GM18868 (cell line): ENCODE measurements around the gene SPATA2L.

Experiments
- ATAC-seq: cut with Tn5 transposase; IDR thresholded peaks from one replicate; pipeline ENCODE4 v1.9.1; 2021; ENCODE audit warnings: mild to moderate bottlenecking, moderate library complexity; ENCODE audit not compliant: unreplicated experiment

SPATA2L gene

GRCh38 chr16:89701425-89702406, at the start of gene SPATA2L:
TSS of gene SPATA2L (minus strand) at chr16:89701705. CDS start at chr16:89701232, 473 bp downstream.
- ATAC-seq: peak; percentile 68

DNA sequence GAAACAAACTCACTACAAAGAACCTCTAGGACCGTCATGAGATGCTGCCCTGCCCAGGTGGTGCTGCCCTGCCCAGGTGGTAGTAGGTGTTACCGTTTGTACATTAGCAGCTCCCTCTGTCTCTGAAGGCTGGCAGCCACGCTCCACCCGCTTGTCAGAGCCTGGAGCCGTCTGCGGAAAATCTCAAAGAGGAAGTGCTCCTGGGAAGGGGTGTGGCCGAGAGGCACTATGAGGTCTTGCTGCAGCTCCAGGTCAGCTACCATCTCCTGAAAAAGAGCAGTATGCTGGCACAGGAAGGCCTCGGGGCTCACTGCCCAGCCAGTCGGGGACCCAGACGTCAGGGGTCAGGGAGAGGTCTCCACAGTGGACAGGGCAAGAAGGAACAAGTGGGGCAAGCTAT, 48.1 kb upstream of the SPATA2L start:
- ATAC-seq: no peak

DNA sequence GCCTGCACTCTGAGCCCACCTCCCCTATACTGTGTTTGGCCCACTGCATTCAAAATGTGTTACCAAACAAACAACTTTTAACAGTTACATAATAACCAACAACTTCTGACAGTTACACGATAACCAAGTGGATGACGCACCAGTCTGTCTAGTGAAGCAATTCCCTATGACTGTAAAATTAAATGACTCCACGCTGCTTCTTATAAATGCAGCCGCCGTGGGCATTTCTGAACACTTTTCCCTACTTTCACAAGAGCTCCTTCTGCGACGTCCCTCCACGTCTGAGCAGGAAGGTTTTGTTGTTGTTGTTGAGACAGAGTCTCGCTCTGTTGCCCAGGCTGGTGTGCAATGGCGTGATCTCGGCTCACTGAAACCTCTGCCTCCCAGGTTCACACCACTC, 47.4 kb upstream of the SPATA2L start:
- ATAC-seq: no peak

DNA sequence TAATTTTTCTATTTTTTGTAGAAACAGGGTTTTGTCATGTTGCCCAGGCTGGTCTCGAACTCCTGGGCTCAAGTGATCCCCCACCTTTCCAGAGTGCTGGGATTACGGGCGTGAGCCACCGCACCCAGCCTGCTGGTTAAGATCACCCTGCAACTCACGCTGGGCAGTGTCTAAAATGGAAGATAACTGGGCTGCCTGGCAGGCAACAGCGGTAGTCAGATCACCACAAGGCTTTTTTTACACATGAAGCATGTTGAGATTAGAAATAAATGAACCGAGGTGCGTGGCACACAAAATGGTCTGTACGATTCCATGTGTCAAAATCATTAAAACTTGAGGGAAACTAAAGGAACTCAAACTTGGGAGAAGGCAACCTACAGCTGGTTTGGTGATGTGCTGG, 46.6 kb upstream of the SPATA2L start:
- no peak for ATAC-seq

- ATAC-seq: no peak
Measured at GRCh38 chr16:89746043-89746442, 44.5 kb upstream of the SPATA2L start.

DNA sequence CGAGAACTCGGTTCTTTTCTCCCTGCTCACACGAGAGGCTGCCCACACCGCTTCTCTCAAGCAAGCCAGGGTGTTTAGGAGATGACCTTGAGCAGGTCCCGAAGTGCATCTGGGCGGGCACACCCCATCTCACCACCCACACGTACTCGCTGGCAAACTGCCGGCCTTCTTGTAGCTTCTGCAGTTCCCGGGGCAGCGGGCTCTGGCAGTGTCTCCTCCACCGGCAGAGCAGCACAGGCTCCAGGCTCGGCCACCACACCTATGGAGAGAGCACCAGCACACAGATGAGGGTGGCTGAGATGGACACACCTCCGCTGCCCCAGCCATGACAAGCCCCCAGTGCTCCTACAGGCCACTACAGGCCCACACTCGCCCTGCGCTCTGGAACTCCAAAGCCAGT, 43.3 kb upstream of the SPATA2L start:
- no peak for ATAC-seq

GRCh38 chr16:89742948-89743347, 41.4 kb upstream of the SPATA2L start:
- ATAC-seq: no peak

DNA sequence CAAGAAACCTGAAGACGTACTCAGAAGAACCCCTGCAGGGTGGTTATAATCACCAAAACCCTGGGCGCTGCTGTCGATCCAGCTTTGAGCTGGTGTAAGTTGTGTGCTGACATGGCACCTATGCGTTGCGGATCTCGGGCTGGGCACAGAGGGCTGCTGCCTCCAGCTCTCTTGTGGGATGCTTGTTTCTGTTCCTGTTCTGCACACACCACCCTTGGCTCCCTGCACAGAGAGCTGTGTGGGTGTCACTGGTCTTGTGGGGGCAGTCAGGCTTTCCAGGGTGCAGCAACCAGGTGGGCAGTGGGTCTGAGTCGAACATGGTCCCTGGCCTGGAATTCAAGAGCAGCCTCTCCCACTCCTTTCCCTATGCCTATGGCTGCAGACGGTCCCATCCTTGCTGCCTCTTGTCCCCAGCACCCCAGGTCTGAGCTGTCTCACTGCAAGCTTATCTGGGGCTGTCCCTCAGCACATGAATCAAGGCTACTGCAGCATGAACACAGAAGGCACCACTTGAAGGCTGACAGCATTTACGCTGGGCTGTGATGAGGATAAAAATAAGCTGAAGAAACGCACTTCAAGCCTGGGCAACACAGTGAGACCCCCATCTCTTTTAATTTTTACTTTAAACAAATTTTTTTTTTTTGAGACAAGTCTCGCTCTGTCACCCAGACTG, 40.0 kb upstream of the SPATA2L start:
- ATAC-seq: no peak

GRCh38 chr16:89739383-89739782, 37.9 kb upstream of the SPATA2L start:
- ATAC-seq: no peak

GRCh38 chr16:89738538-89739317, 37.2 kb upstream of the SPATA2L start:
- ATAC-seq: no peak

GRCh38 chr16:89738072-89738377, 36.5 kb upstream of the SPATA2L start:
- ATAC-seq: no peak

DNA sequence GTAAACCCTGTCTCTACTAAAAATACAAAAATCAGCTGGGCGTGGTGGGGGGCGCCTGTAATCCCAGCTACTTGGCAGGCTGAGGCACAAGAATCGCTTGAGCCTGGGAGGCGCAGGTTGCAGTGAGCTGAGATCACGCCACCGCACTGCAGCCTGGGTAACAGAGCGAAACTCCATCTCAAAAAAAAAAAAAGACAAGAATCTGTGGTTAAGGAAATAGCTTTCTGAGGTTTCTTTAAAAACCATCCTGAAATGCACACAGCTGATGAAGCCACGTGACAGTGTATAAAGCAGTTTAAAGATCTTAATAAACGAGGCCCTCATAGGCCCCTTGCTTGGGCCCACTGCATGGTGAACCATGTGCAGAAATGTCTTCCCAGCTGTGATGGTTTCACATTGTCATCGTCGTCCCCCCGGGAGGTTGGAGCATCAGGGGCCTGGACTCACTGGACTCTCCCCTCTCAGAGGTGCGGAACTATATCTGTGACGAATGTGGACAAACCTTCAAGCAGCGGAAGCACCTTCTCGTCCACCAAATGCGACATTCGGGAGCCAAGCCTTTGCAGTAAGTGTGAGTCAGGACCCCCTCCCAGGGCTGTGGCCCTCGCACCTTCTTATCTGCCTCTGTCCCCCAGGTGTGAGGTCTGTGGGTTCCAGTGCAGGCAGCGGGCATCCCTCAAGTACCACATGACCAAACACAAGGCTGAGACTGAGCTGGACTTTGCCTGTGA, 36.0 kb upstream of the SPATA2L start:
- no peak for ATAC-seq

DNA sequence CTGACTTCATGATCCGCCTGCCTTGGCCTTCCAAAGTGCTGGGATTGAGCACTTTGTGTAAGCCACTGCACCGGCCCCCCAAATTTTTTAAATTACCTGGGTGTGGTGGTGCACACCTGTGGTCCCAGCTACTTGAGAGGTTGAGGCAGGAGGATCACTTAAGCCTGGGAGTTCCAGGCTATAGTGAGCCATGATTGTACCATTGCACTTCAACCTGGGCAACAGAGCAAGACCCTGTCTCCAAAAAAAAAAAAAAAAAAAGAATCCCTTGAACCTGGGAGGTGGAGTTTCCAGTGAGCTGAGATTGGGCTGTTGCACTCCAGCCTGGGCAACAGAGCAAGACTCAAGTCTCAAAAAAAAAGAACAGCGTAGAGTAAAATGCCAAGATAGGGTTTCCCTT, 35.0 kb upstream of the SPATA2L start:
- ATAC-seq: no peak

DNA sequence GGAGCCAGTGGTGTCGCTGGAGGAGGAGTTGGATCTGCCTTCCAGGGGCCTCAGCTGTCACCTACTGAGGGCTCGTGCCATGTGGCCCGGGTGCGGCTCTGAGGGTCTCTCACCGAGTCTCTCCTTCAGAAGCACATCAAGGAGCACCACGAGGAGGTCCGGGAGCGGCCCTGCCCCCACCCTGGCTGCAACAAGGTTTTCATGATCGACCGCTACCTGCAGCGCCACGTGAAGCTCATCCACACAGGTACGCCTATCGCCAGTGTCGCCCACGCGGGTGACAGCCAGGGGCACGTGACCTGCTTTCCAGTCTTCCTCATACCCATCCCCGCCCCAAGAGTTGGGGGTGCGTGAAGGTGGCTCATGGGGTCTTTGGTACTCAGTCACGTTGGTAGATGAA, 32.3 kb upstream of the SPATA2L start:
- ATAC-seq: no peak

DNA sequence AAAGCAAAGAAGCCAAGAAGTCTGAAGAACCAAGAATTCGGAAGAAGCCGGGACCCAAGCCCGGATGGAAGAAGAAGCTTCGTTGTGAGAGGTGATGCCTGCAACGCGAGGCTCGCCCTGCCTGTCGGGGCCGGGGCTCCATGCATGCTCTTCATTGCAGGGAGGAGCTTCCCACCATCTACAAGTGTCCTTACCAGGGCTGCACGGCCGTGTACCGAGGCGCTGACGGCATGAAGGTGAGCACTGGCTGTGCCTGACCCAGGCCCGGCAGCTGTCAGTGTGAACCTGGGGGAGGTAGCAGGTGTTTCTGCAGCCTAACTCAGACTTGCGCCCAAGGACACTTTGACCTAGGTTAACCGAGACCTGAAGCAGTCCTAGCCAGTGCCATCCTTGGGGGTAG, 31.8 kb upstream of the SPATA2L start:
- no peak for ATAC-seq

DNA sequence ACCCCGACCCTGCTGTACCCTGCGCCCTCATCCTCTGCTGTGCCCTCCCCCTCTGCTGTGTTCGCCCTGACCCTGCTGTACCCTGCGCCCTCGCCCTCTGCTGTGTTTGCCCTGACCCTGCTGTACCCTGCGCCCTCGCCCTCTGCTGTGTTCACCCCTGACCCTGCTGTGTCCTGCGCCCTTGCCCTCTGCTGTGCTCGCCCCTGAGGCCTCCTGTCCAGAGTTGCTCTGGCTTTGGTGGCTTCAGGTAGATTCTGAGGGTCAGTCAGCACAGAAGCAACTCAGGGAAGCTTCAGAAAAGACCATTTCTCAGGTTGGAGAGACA, 31.4 kb upstream of the SPATA2L start:
- ATAC-seq: no peak

GRCh38 chr16:89732142-89732917, 30.8 kb upstream of the SPATA2L start:
- no peak for ATAC-seq

DNA sequence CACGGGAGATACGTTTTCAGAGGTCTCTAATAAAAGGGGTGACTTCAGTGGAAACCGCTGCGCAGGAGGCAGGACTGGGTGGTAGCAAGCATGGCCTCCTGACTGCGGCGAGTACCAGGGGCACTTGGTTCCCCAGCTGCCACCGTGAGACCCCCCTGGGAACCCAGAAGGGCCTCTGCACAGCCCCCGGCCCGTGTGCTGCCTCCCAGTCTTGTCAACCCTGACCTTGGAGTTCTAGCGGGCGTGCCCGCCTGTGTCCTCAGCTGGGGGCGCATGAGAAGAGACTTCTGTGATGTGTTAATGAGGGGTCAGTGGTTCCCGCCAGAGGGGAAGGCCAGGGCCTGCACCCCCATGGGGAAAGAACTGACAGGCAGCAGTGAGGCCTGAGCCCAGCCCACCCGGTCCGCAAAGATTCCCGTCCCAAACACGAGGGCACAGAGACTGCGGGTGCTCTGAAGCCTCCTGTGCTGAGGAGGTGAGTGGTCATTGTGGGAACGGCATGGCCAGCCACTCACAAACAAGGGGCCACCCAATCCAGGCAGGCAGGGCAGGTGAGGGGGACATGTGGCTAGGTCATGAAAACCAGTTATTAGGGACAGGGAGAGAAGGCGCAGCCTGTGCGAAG, 29.2 kb upstream of the SPATA2L start:
- ATAC-seq: no peak

- no peak for ATAC-seq
Measured at GRCh38 chr16:89729863-89730593, 28.5 kb upstream of the SPATA2L start.
